PC-3 (cell line): ENCODE measurements around the gene SYNJ2. TPM values are rescaled to one million over a fixed set of nuclear protein-coding genes. Genes with fewer than 3 reads are reported as not detected.

Experiments used
- ATAC-seq: fragments of 200-7000 bp; cut with Tn5 transposase; 2 replicates; pipeline ENCODE4 v1.9.1; 2020; ENCODE audit warnings: mild to moderate bottlenecking, moderate library complexity
- BruUV-seq: library from RNA; stranded (reverse); fragments of 400-500 nt; replicated peaks from 2 replicates; lab custom pipeline; 2021; lab: Mats Ljungman, UMichigan
- CTCF ChIA-PET: fragments of 300-600 bp; sonication (Branson Sonifier 250); formaldehyde crosslinking; loops from one replicate; lab custom pipeline; 2022; ENCODE audit warnings: antibody characterized with exemption; lab: Charles Lee
- POLR2A ChIA-PET: fragments of 300-600 bp; sonication (Branson Sonifier 250); formaldehyde crosslinking; loops from one replicate; lab custom pipeline; 2022; ENCODE audit warnings: antibody characterized with exemption; ENCODE audit not compliant: unreplicated experiment; lab: Charles Lee
- DNase-seq: peaks from one replicate; pipeline ENCODE4 v3.0.0-alpha.2; 2015
- H2AFZ ChIP-seq: fragments of 300-600 bp; sonication (generic); 2 replicates; pipeline ENCODE4 v1.6.0; 2016; ENCODE audit warnings: antibody characterized with exemption, low read length
- H3F3A ChIP-seq: fragments of 300-600 bp; sonication (generic); one replicate; pipeline ENCODE4 v1.6.0; 2017; ENCODE audit warnings: antibody characterized with exemption, low read length, control low read depth, mild to moderate bottlenecking; ENCODE audit not compliant: unreplicated experiment
- H3K27ac ChIP-seq: fragments of 300-600 bp; sonication (generic); 2 replicates; pipeline ENCODE4 v1.5.1; 2016; ENCODE audit warnings: mild to moderate bottlenecking, low read length
- H3K27me3 ChIP-seq: fragments of 300-600 bp; sonication (generic); 2 replicates; pipeline ENCODE4 v1.6.1; 2016; ENCODE audit warnings: low read length, mixed read lengths
- H3K36me3 ChIP-seq: fragments of 300-600 bp; sonication (generic); 2 replicates; pipeline ENCODE4 v1.6.1; 2016; ENCODE audit warnings: low read depth, mixed run types, low read length, mixed read lengths
- H3K4me1 ChIP-seq: fragments of 300-600 bp; sonication (generic); 2 replicates; pipeline ENCODE4 v1.5.1; 2016; ENCODE audit warnings: low read length; ENCODE audit not compliant: insufficient read depth
- H3K4me2 ChIP-seq: fragments of 300-600 bp; sonication (generic); 2 replicates; pipeline ENCODE4 v1.6.0; 2016; ENCODE audit warnings: low read length
- H3K4me3 ChIP-seq: fragments of 300-600 bp; sonication (generic); 2 replicates; pipeline ENCODE4 v1.5.1; 2016; ENCODE audit warnings: mild to moderate bottlenecking, low read length, mixed read lengths
- H3K79me2 ChIP-seq: fragments of 300-600 bp; sonication (generic); 2 replicates; pipeline ENCODE4 v1.6.1; 2017; ENCODE audit warnings: low read length, mixed read lengths
- H3K9ac ChIP-seq: fragments of 300-600 bp; sonication (generic); 2 replicates; pipeline ENCODE4 v1.6.0; 2016; ENCODE audit warnings: mild to moderate bottlenecking, low read length
- H3K9me2 ChIP-seq: fragments of 300-600 bp; sonication (generic); replicated peaks from 2 replicates; pipeline ENCODE4 v1.6.1; 2016; ENCODE audit warnings: mixed run types, low read length, mixed read lengths
- H3K9me3 ChIP-seq: fragments of 300-600 bp; sonication (generic); 2 replicates; pipeline ENCODE4 v1.6.1; 2016; ENCODE audit warnings: low read length, mixed read lengths
- H4K20me1 ChIP-seq: fragments of 300-600 bp; sonication (generic); 2 replicates; pipeline ENCODE4 v1.6.1; 2016; ENCODE audit warnings: low read length, mixed read lengths
- CTCF ChIP-seq: fragments of 300-600 bp; sonication (generic); conservative IDR thresholded peaks from 2 replicates; pipeline ENCODE4 v1.5.1; 2017; ENCODE audit warnings: antibody characterized with exemption, low read depth, mild to moderate bottlenecking, low read length
- EZH2 ChIP-seq: fragments of 300-600 bp; sonication (generic); IDR thresholded peaks from one replicate; pipeline ENCODE4 v1.6.1; 2017; ENCODE audit warnings: antibody characterized with exemption, mild to moderate bottlenecking, low read length; ENCODE audit not compliant: unreplicated experiment
- EZH2phosphoT487 ChIP-seq: fragments of 300-600 bp; sonication (generic); IDR thresholded peaks from 2 replicates; pipeline ENCODE4 v1.6.1; 2018; ENCODE audit warnings: mild to moderate bottlenecking, antibody characterized with exemption, low read length, borderline replicate concordance
- intact Hi-C: fragments of 100-400 bp; cut with micrococcal nuclease; formaldehyde crosslinking; loops from 2 replicates; pipeline ENCODE4 v1.9.0; 2023
- total RNA-seq: library from RNA; depleted of rRNA; stranded (reverse); fragments of >200 nt; gene quantifications from 2 replicates; pipeline ENCODE4 v1.2.3, GENCODE V29; 2014

SYNJ2 gene
- total RNA-seq, 1 experiment from 2014 or later: 21.5 TPM

DNA sequence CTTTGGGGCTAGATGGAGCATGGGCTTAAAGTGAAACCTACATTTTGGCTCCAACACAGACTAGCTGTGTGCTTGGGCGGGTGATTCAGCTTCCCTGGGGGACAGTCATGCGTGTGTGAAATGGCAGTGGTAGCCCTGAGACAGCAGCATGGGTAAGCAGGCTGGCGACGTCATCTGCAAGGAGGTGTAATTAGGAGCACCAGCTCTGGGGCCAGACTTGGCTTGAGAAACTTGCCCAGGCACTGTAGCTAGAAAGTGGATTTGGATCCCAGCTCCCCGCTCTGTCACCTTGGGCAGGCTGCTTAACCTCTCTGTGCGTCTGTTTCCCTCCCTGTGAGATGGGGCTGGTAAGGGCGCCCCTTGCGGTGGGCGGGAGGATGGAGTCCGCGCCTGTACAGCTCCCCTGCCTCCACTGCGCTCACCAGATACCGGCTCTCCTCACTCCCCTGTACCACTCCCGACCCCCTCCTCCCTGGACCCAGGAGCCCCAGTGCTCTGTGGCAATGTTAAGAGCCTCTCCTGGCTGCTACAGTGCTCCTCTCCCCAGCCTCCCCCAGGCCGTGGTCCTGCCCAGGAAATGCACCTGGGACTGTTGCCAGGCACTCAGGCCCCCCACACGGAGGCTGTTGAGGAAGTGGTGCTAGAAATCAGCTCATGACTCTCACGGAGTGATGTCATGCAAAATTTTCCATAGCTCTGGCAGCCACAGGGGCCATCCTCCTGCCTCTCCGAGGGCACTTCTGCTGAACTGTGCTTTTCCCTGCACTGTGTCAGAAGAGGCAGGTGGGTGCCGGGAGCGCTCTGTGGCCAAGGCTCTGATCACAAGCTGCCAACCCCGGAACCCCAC lies 44.6 kb downstream of the SYNJ2 start:
- Histone ChIP-seq H3F3A (no peaks in the 10 kb centered on the region), H3K79me2 (peaks cover 25% of the 10 kb centered on the region), H3K9me2 (no peaks in the 10 kb centered on the region), H4K20me1 (no peaks in the 10 kb centered on the region), H3K9ac (peak overlapping the region; percentile 85), H3K9me3 (no peaks in the 10 kb centered on the region), H3K36me3 (no peaks in the 10 kb centered on the region; the same call in 1 of the 2 replicates), H3K4me1 (peaks cover 29% of the 10 kb centered on the region), H3K27me3 (no peaks in the 10 kb centered on the region), H3K4me2 (peak overlapping the region; percentile 62), H3K4me3 (no peak overlapping the region), H3K27ac (peak overlapping the region; percentile 97), H2AFZ (no peak overlapping the region)
- ATAC-seq: peak; percentile 81
- TF ChIP-seq EZH2phosphoT487: no peak
- no peak for TF ChIP-seq EZH2
- TF ChIP-seq CTCF: no peak
- DNase-seq: peak; percentile 74
- intact Hi-C loops: loop anchor here (5.0 kb wide), 1 partner anchor 41 kb away; no protein-coding TSS in a partner anchor
- POLR2A ChIA-PET: no interaction called here
- TSS peak; percentile 24 for BruUV-seq
- CTCF ChIA-PET: no interaction called here

GRCh38 chr6:158026901-158027589 lies 45.4 kb downstream of the SYNJ2 start:
- H3K4me1 ChIP-seq: peaks cover 29% of the 10 kb centered on the region
- ATAC-seq: no peak
- H3K4me2 ChIP-seq: 0 out of 2 replicates have a peak overlapping the region, but pooled peaks have one; percentile 62
- H3K9me2 ChIP-seq: no peaks in the 10 kb centered on the region
- no peak overlapping the region for H3K4me3 ChIP-seq
- H3K9ac ChIP-seq: peak overlapping the region; percentile 85
- BruUV-seq: TSS peak; percentile 20
- H3K9me3 ChIP-seq: no peaks in the 10 kb centered on the region
- H3K36me3 ChIP-seq: no peaks in the 10 kb centered on the region
- no peak for DNase-seq
- no peaks in the 10 kb centered on the region for H3F3A ChIP-seq
- no peaks in the 10 kb centered on the region for H3K27me3 ChIP-seq
- POLR2A ChIA-PET: no interaction called here
- intact Hi-C loops: loop anchor here (5.0 kb wide), 1 partner anchor 40 kb away; no protein-coding TSS in a partner anchor
- CTCF ChIA-PET: no interaction called here
- no peak overlapping the region for H2AFZ ChIP-seq
- TF ChIP-seq EZH2phosphoT487 (no peak), CTCF (no peak), EZH2 (no peak)
- peaks cover 25% of the 10 kb centered on the region for H3K79me2 ChIP-seq
- peak overlapping the region; percentile 97 for H3K27ac ChIP-seq
- H4K20me1 ChIP-seq: no peaks in the 10 kb centered on the region
